ENCODE results near the gene NFIC.
"Not testable (repeated sequence)": the region's sequence is repeated elsewhere in the genome, so short reads cannot be mapped to it uniquely, and the experiment has no call there.

The NFIC gene

GRCh38 chr19:3444695-3445234 is 78.4 kb downstream of the NFIC start:
- DNase-seq (ENCODE audit: low read depth, low spot score): no peak
- Histone ChIP-seq H3K9me3 (ENCODE audit: low read depth, low read length) (no peaks in the 10 kb centered on the region), H3K36me3 (ENCODE audit: insufficient read depth, low read length) (peaks cover 44% of the 10 kb centered on the region; the same call in 1 of the 2 replicates), H3K9ac (ENCODE audit: insufficient read length) (no peak overlapping the region), H3K27ac (no peak overlapping the region), H3K4me3 (no peak overlapping the region)
- TF ChIP-seq EZH2 (IDR thresholded peaks at IDR 0.05): no peak
- no peak for TF ChIP-seq FOXP2 (optimal IDR thresholded peaks at IDR 0.05; ENCODE audit: control extremely low read depth, extremely low read length, insufficient read depth)
- TF ChIP-seq POLR2AphosphoS5 (IDR thresholded peaks at IDR 0.05; ENCODE audit: borderline replicate concordance, low read depth, low read length): no peak

GRCh38 chr19:3446657-3447056 is 80.3 kb downstream of the NFIC start:
- not testable (repeated sequence) for H3K4me3 ChIP-seq; H3K9ac ChIP-seq (ENCODE audit: insufficient read length); DNase-seq (ENCODE audit: low read depth, low spot score); H3K9me3 ChIP-seq (ENCODE audit: low read depth, low read length); H3K27ac ChIP-seq
- peaks cover 52% of the 10 kb centered on the region for H3K36me3 ChIP-seq (ENCODE audit: insufficient read depth, low read length)

DNA sequence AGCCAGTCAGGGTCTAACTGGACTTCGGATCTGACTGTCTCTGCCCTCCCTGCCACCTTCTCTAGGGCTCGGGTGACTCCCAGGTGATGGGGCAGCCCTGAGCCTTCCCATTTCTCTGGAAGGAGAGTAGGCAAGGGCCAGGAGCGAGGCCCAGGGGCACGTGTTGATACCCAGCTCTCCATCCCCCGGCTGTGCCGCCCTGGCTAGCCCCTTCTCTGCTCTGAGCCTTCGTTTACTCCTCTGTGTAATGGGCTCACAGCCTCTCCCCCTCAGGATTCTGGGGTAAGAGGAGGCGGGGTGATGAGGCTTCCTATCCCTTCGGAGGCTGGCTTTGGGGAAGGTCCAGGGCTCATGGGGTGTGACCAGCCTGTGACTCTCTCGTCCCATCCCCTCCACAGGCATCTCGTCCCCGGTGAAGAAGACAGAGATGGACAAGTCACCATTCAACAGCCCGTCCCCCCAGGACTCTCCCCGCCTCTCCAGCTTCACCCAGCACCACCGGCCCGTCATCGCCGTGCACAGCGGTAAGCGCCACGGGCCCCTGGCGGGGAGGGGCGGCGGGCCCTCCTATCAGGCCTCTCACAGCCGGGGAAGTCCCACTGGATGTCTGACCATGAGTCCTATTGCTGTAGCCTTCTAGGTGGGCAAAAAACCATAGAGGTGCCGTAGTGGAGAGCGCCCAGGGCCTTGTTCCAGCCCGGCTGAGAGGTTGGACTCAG is 82.4 kb downstream of the NFIC start:
- no peaks in the 10 kb centered on the region for H3K9me3 ChIP-seq (ENCODE audit: low read depth, low read length)
- TF ChIP-seq FOXP2 (optimal IDR thresholded peaks at IDR 0.05; ENCODE audit: control extremely low read depth, extremely low read length, insufficient read depth): no peak
- TF ChIP-seq EZH2 (IDR thresholded peaks at IDR 0.05): no peak
- TF ChIP-seq POLR2AphosphoS5 (IDR thresholded peaks at IDR 0.05; ENCODE audit: borderline replicate concordance, low read depth, low read length): no peak
- no peak for DNase-seq (ENCODE audit: low read depth, low spot score)
- peaks cover 59% of the 10 kb centered on the region for H3K36me3 ChIP-seq (ENCODE audit: insufficient read depth, low read length)
- no peak overlapping the region for H3K4me3 ChIP-seq
- no peak overlapping the region for H3K9ac ChIP-seq (ENCODE audit: insufficient read length)
- H3K27ac ChIP-seq: no peak overlapping the region

- H3K9ac ChIP-seq (ENCODE audit: insufficient read length): no peak overlapping the region
- no peak overlapping the region for H3K27ac ChIP-seq
- DNase-seq (ENCODE audit: low read depth, low spot score): no peak
- H3K4me3 ChIP-seq: no peak overlapping the region
- no peaks in the 10 kb centered on the region for H3K9me3 ChIP-seq (ENCODE audit: low read depth, low read length)
- TF ChIP-seq EZH2 (IDR thresholded peaks at IDR 0.05) (no peak), FOXP2 (optimal IDR thresholded peaks at IDR 0.05; ENCODE audit: control extremely low read depth, extremely low read length, insufficient read depth) (no peak), POLR2AphosphoS5 (IDR thresholded peaks at IDR 0.05; ENCODE audit: borderline replicate concordance, low read depth, low read length) (no peak)
- H3K36me3 ChIP-seq (ENCODE audit: insufficient read depth, low read length): peaks cover 60% of the 10 kb centered on the region
These were observed 84.5 kb downstream of the NFIC start for GRCh38 chr19:3450796-3451411.

- no peak for TF ChIP-seq EZH2 (IDR thresholded peaks at IDR 0.05)
- no peak for TF ChIP-seq FOXP2 (optimal IDR thresholded peaks at IDR 0.05; ENCODE audit: control extremely low read depth, extremely low read length, insufficient read depth)
- no peak for TF ChIP-seq POLR2AphosphoS5 (IDR thresholded peaks at IDR 0.05; ENCODE audit: borderline replicate concordance, low read depth, low read length)
- H3K36me3 ChIP-seq (ENCODE audit: insufficient read depth, low read length): peaks cover 55% of the 10 kb centered on the region
- no peak overlapping the region for H3K4me3 ChIP-seq
- no peak overlapping the region for H3K9ac ChIP-seq (ENCODE audit: insufficient read length)
- DNase-seq (ENCODE audit: low read depth, low spot score): no peak
- no peak overlapping the region for H3K27ac ChIP-seq
- H3K9me3 ChIP-seq (ENCODE audit: low read depth, low read length): no peaks in the 10 kb centered on the region
These were observed 85.1 kb downstream of the NFIC start for GRCh38 chr19:3451451-3451866.

GRCh38 chr19:3452171-3452941 is 86.0 kb downstream of the NFIC start:
- Histone ChIP-seq H3K9ac (ENCODE audit: insufficient read length) (no peak overlapping the region), H3K4me3 (no peak overlapping the region), H3K27ac (no peak overlapping the region), H3K36me3 (ENCODE audit: insufficient read depth, low read length) (peaks cover 55% of the 10 kb centered on the region), H3K9me3 (ENCODE audit: low read depth, low read length) (no peaks in the 10 kb centered on the region)
- TF ChIP-seq POLR2AphosphoS5 (IDR thresholded peaks at IDR 0.05; ENCODE audit: borderline replicate concordance, low read depth, low read length): no peak
- no peak for TF ChIP-seq FOXP2 (optimal IDR thresholded peaks at IDR 0.05; ENCODE audit: control extremely low read depth, extremely low read length, insufficient read depth)
- no peak for TF ChIP-seq EZH2 (IDR thresholded peaks at IDR 0.05)
- no peak for DNase-seq (ENCODE audit: low read depth, low spot score)

DNA sequence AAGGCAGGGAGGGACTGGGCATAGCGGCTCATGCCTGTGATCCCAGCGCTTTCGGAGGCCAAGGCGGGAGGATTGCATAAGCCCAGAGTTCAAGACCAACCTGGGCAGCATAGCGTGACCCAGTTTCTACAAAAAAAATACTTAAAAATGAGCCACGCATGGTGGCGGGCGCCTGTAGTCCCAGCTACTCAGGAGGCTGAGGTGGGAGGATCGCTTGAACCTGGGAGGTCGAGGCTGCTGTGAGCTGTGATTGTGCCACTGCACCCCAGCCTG is 86.5 kb downstream of the NFIC start:
- peaks cover 55% of the 10 kb centered on the region for H3K36me3 ChIP-seq (ENCODE audit: insufficient read depth, low read length)
- not testable (repeated sequence) for DNase-seq (ENCODE audit: low read depth, low spot score); H3K9me3 ChIP-seq (ENCODE audit: low read depth, low read length); H3K27ac ChIP-seq; H3K9ac ChIP-seq (ENCODE audit: insufficient read length); H3K4me3 ChIP-seq

DNA sequence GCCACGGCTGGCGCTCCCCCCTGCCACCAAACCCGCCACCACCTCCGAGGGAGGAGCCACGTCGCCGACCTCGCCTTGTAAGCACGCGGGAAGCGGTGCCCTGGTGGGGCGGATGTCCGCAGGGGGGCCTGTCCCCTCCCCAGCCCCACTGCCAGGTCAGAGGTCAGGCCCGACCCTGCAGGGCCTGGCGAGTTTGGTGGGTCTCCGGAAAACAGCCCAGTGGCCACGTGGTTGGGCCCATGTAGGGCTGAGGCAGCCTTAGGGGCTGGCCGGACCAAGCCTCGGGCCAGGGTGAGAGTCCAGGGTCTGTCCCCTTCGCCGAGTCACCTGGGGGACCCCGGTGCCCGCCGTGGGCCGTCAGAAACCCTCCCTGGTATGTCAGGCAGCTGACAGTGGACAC is 87.5 kb downstream of the NFIC start:
- Histone ChIP-seq H3K36me3 (ENCODE audit: insufficient read depth, low read length) (peaks cover 49% of the 10 kb centered on the region), H3K9ac (ENCODE audit: insufficient read length) (no peak overlapping the region), H3K9me3 (ENCODE audit: low read depth, low read length) (no peaks in the 10 kb centered on the region), H3K27ac (no peak overlapping the region), H3K4me3 (no peak overlapping the region)
- TF ChIP-seq POLR2AphosphoS5 (IDR thresholded peaks at IDR 0.05; ENCODE audit: borderline replicate concordance, low read depth, low read length) (no peak), EZH2 (IDR thresholded peaks at IDR 0.05) (no peak), FOXP2 (optimal IDR thresholded peaks at IDR 0.05; ENCODE audit: control extremely low read depth, extremely low read length, insufficient read depth) (no peak)
- no peak for DNase-seq (ENCODE audit: low read depth, low spot score)

Measured in SK-N-MC (cell line).